Medulla oblongata (tissue), 1 donor: Measurements from ENCODE around the gene CLN6.
"Not testable (repeated sequence)": the region's sequence is repeated elsewhere in the genome, so short reads cannot be mapped to it uniquely, and the experiment has no call there.

Experiments
- DNase-seq: peaks from one replicate; pipeline ENCODE4 v3.0.0-alpha.2; 2015; ENCODE audit errors: extremely low spot score

CLN6 gene

GRCh38 chr15:68256675-68257450 lies 27.3 kb upstream of the CLN6 start:
- peak; percentile 96 for DNase-seq

GRCh38 chr15:68252925-68253534 lies 23.5 kb upstream of the CLN6 start:
- DNase-seq, result peak; percentile 92

DNA sequence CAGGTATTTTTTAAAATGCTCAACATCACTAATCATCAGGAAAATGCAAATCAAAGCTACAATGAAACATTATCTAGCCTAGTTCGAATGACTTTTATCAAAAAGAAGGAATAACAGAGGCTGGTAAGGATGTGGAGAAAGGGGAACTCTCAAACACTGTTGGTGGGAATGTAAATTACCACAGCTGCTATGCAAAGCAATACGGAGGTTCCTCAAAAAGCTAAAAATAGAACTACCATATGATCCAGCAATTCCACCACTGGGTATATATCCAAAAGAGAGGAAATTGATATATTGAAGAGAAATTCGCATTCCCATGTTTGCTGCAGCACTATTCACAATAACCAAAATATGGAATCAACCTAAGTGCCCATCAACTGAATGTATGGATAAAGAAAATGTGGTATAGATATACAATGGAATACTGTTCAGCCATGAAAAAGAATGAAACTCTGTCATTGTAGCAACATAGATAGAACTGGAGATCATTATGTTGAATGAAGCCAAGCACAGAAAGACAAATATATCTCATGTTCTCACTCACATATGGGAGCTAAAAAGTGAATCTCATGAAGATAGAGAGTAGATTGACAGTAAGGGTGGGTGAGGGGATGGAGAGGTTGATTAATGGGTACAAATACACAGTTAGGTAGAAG lies 19.7 kb upstream of the CLN6 start:
- DNase-seq, result no peak

DNA sequence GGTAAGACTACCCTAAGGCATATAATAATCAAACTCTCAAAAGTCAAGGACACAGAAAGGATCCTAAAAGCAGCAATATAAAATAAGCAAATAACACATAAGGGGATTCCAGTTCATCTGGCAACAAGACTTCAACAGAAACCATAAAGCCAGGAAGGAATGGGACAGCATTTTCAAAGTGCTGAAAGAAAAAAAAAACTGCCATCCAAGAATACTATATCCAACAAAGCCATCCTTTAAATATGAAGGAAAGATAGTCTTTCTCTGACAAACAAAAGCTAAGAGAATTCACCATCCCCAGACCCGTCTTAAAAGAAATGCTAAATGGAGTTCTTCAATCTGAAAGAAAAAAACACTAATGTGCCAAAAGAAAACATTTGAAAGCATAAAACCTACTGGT lies 14.7 kb upstream of the CLN6 start:
- no peak for DNase-seq

DNA sequence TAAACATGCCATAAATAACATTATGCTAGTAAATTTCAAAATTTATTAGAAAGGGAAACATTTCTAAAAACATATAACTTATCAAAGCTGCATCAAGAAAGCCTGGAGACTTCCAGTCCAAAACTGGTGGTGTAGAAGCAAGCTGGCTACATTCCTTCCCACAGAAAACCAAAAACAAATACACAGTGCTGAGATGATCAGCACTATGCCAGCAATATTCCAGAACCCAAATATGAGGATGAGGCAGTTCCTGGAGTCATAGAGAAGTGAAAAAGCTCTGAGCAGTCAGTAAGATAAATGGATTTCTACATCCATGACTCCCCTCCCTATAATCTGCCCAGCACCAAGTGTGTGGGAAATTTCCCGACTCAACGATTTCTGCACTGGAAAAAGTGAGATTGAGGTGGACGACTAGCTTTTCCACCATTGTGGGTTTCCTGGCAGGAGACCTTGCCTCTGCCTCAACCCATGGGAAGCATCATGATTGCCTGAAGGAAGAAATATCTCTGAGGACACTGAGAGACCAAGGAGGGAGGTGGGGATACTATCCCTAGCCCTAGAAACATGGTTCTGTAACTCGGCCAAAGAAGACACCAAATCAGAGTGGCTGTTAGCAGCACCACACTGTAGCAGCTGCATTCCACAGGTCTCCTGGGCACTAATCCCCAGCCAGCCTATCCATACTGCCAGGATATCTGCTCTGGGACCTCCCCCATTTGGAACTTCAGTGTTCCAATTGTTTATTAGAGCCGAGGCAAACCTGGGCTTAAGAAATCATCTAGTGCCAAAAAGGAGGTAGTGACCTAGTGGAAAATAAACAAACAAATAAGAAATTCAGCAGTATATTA lies 11.8 kb upstream of the CLN6 start:
- DNase-seq, result no peak

GRCh38 chr15:68239025-68239424 lies 9.5 kb upstream of the CLN6 start:
- no peak for DNase-seq

DNA sequence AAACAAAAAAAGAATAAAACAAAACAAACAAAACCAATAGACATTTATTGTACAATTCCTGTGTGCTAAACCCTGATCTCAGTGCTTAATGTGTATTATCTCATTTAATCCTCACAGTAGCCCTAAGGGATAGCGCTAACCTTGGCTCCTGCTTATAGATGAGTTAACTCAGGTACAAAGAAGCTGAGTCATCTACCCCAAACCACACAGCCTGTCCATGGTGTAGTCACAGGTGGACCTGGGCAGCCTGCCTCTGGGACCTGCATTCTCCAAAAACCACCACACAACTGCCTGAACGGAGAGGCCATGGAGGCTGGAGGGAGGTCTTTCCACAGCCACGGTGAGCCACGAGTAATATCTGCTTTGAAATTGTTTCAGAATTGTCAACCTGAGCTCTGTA lies 5.5 kb upstream of the CLN6 start:
- no peak for DNase-seq

GRCh38 chr15:68234520-68234919 lies 5.0 kb upstream of the CLN6 start:
- not testable (repeated sequence) for DNase-seq

- no peak for DNase-seq
These were observed 4.5 kb upstream of the CLN6 start for GRCh38 chr15:68234060-68234459.

DNA sequence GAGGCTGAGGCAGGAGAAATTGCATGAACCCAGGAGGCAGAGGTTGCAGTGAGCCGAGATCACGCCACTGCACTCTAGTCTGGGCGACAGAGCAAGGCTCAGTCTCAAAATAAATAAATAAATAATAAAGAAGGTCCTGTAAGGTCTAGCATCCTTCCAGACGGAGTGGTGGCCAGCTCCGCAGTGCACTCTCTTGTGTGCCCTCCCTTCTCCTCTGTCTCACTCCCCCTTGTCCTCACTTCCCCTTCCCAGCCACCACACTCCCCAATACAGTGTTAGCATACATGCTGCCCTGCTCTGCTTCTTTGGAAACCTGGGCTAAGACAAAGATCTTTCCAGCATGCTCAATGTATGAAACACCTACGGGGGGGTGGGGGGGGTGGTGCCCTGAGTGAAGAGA lies 3.4 kb upstream of the CLN6 start:
- peak; percentile 67 for DNase-seq

GRCh38 chr15:68232449-68232848 lies 2.9 kb upstream of the CLN6 start:
- peak; percentile 33 for DNase-seq

DNA sequence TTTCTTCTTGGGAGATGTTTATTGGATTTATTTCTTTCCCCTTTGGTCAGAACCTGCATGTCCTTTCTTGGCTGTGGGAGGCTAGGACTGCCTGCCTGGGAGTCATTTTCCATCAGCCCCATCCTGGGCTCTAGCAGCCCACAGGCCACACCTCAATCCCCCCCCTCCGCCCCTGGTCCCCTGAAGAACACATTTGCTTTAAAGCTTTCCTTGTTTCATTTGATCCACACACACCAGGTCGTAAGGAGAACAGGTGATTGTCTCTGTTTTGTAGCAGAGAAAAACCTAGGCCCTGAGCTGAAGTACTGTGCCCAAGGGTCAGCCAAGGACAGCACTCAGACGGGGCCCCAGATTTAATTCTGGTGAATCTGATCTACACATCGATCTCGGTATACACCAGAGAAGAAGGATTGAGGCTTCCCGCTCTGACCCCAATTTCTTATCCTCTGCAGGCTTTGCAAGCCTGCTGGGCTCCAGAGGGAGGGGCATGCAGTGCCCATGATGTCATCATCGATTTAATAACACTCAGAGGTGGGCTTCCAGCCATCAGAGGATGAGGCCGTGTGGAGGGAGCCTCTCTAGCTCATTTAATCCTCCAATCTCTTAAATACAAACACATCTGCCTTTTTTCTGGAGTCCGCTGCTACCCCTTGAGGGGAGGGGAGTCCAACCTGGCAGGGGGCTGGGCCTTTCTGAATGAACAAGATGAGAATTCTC lies 1.7 kb upstream of the CLN6 start:
- no peak for DNase-seq

DNA sequence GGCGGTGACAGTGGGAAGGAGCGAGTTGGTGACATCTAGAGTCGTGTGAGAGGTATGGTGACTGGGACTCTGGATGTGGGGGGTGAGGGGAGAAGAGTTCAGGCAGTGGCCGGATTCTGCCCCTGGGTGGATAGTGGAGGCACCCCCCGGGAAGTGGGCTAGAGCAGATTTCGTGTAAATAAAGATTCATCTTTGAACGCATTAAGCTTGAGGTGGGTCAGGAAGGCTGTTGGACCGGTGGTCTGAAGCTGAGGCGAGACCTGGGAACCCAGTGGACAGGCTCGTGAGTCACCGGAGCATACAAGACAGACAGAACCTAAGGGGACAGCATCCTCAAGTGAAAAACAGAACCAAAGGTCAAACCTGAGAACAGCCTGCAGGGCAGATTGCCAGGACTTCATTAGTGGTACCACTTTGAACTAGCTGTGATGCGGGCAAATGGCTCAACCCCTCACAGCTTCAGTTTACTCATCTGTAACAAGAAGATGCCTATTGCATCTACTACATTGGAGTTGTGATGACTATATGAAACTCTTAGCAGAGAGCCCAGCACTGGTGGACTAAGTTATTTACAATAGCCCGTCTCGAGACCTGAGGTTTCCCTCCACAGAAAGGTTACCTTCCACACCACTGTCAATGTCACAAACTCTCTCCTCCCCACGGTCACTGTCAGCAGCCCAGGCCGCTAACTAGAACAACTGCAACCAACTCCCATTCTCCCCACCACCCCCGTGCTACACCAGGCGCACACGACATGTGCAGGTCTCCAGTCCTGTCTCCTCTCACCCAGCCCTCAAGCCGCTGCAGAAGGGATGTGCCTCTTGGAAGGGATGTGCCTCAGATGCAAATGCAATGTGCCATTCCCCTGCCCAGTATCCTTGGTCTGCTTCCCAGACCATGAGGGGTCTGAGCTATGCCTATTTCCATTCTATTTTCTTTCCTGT lies 901 bp upstream of the CLN6 start:
- no peak for DNase-seq

- DNase-seq, result no peak
These were observed 550 bp downstream of the CLN6 start for GRCh38 chr15:68228971-68229385.

DNA sequence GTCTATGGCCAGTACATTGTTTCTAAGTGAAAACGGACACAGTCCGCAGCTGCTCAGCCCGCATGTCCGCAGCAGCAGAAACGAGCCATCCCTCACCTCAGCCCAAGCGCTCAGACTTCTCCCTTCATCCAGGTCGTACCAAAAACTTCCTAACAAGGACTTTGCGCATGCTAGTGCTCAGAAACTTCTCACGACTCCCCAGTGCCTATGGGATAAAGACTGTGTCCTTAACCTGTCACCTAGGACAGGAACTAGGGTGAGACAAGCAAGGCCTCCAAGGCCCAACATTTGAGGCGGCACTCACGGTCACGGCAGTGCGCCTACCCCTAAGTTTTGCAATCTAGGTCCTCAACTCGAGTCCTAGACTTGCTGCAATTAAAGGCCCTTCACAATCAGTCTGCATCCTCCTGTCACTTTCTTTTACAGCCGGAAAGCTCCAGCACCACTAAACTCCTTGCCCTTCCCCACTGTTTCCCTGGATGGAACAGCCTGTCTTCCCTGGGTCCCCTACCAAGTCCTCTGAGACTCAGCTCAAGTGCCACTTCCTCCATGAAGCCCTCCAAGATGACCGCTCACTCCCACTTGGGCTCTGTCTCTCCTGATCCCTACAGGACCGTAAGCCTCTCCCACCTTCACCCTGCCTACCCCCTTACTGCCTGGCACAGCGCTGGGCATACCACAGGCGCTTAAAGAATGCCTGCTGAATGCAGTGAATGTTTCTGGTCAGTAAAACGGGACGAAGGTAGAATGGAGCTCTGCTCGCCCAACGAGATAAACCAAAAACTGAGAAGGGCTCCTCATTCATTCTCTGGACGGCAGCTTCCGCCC lies 1.2 kb downstream of the CLN6 start:
- no peak for DNase-seq

- DNase-seq, result no peak
These were observed 1.8 kb downstream of the CLN6 start for GRCh38 chr15:68227643-68228142.

GRCh38 chr15:68225442-68225841 lies 4.1 kb downstream of the CLN6 start:
- DNase-seq, result not testable (repeated sequence)

- DNase-seq, result no peak
These were observed 4.8 kb downstream of the CLN6 start for GRCh38 chr15:68224546-68225250.

GRCh38 chr15:68224108-68224507 lies 5.4 kb downstream of the CLN6 start:
- no peak for DNase-seq
